Prostate gland (tissue), 2 donors: Measurements from ENCODE around the gene TDP2.

Source experiments
- CTCF ChIP-seq, 4 experiments: fragments of 200-600 bp in 2 of 4; fragments of 450-650 bp in 2 of 4; sonication (generic) in 2 of 4; IDR thresholded peaks; 1 replicate in 3 of 4; 2 replicates in 1 of 4; pipeline ENCODE4 v1.5.1; 2016 to 2019; ENCODE audit warnings: antibody characterized with exemption in 4 of 4, mild to moderate bottlenecking in 2 of 4, moderate library complexity in 2 of 4
- POLR2A ChIP-seq: fragments of 450-650 bp; IDR thresholded peaks from one replicate; pipeline ENCODE4 v1.6.1; 2016; ENCODE audit warnings: antibody characterized with exemption, mild to moderate bottlenecking
- POLR2AphosphoS5 ChIP-seq: sonication (generic); formaldehyde crosslinking; IDR thresholded peaks from one replicate; pipeline ENCODE4 v1.6.1; 2017; ENCODE audit warnings: antibody characterized with exemption

- TF ChIP-seq CTCF (IDR thresholded peaks at IDR 0.05) (no peak), POLR2A (no peak), POLR2AphosphoS5 (no peak)
Measured at GRCh38 chr6:24630856-24631505, 35.7 kb downstream of the TDP2 start.
